Mammary epithelial cell (primary cell): ENCODE data around the gene DCP2.

Experiments
- CTCF ChIP-seq, 2 donors: IDR thresholded peaks in 1 of 2; conservative IDR thresholded peaks in 1 of 2; 2 replicates each; pipeline ENCODE4 v1.5.1; 2011 to 2012; ENCODE audit warnings: inconsistent platforms in 2 of 2, low read length in 2 of 2, mild to moderate bottlenecking in 2 of 2, control low read depth in 1 of 2, low read depth in 1 of 2; ENCODE audit not compliant: insufficient read depth in 1 of 2; ENCODE audit errors: extremely low read depth in 1 of 2
- EZH2 ChIP-seq: IDR thresholded peaks from 2 replicates; pipeline ENCODE4 v1.6.1; 2012; ENCODE audit warnings: low read length, inconsistent platforms, borderline replicate concordance

DNA sequence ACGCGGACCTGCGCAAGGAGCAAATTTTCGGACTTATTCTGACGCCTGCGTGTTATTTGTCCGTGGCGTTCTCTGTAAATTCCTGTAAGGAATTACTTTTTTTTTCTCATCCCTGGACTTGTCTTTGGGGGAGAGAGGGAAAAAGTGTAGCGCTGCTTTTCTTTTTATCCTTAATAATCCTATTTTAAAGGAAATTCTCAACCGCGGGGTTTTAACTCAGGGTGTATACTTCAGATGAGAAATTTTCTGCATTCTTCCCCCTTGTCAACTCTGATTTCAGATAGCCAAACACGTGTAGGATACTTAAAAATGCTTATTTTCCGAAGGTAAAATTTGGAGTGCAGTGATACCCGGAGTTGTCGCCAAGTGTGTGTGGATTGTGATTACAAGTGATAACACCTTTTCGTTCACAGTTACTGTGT is 853 bp downstream of the DCP2 start:
- TF ChIP-seq CTCF (conservative IDR thresholded peaks at IDR 0.05 in 1 of 2, IDR thresholded peaks at IDR 0.05 in 1 of 2; ENCODE audit: extremely low read depth in 1 of 2, insufficient read depth in 1 of 2, low read depth in 1 of 2, low read length in 2 of 2), result no peak
- no peak for TF ChIP-seq EZH2
